GM21529 (cell line): ENCODE measurements around the gene SLC16A3.
"Not testable (repeated sequence)": the region's sequence is repeated elsewhere in the genome, so short reads cannot be mapped to it uniquely, and the experiment has no call there.

ENCODE experiments used
- ATAC-seq: cut with Tn5 transposase; IDR thresholded peaks from one replicate; pipeline ENCODE4 v1.9.1; 2021; ENCODE audit not compliant: unreplicated experiment

The SLC16A3 gene

DNA sequence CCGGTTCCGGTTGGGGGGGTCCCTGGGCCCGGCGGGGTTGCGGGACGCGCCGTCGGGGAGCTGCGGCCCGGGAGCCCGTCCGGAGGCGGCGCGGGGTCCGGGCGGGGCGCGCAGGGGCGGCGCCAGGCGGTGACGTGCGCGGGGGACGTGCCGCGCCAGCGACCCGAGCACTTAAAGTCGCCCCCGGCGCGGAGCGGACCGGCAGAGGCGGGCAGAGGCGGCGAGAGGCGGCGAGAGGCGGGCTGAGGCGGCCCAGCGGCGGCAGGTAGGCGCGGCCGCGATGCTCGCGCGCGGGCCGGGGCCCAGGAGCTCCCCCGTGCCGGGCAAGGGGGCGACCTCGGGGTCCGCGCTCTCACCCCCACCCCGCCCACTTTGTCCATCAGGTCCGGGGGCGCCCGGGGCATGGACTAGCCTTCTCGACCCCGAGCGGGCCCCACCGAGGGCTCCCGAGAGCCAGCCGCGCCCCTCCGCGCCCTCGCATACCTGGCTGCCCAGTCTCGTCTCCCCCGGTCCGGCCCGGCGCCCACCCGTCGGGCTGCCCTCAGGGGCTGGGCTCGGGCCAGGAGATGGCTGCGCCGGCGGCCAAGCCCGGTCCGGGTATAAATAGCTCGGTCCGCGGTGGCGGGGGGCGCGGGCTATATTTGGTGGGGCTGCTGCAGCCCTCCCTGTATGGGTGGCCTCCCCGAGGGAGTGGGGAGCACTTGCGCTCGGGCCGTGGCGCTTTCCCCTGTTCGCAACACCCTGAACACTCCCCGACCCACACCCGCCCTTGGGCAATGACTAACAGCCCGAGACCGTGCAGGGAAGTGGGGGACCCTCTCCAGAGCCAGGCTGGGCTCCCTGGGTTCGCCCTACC lies at the start of gene SLC16A3:
TSS of gene SLC16A3 (plus strand) at position 201 of the 856 bp plus-strand sequence. CDS start 6,967 bp downstream, outside the sequence.
- peak; percentile 43 for ATAC-seq

DNA sequence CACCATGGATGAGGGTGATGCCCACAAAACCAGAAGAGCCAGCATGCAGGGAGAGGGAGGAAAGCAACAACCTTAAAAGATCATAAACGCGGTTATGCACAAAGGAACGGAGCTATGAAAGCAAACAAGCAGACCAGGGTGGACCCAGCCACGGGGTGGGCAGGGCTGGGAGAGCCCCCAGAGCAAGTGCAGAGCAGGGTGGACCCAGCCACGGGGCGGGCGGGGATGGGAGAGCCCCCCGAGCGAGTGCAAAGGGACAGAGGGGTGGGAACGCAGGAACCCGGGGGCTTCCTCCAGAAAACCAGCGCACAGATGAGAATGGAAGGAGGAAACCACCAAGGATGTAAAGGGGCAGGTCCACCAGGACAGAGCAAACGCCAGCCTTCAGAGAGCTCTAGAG lies 49.4 kb upstream of the SLC16A3 start:
- no peak for ATAC-seq

DNA sequence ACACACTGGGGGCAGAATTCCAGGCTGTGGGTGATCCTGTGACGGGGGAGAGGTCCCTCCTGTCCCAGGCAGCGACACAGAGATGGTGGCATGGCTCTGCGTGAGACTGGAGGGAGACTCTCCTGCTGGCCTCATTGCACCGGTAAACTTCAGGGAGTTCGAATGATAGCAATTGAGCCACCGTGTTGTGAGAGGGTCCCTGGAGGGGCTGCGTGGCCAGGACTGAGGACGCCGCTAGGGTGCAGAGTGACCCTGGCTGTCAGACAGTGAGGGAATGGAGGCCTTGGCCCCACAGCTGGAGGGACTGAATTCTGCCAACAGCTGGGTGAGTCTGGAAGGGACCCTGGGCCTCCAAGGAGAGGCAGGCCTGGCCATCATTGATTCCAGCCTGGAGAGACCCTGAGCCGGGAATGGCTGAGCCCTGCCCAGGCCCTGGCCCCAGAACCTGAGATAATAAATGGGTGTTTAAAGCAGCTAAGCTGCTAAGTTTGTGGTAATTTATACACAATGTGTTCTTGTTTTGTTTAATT lies 48.8 kb upstream of the SLC16A3 start:
- ATAC-seq = no peak

DNA sequence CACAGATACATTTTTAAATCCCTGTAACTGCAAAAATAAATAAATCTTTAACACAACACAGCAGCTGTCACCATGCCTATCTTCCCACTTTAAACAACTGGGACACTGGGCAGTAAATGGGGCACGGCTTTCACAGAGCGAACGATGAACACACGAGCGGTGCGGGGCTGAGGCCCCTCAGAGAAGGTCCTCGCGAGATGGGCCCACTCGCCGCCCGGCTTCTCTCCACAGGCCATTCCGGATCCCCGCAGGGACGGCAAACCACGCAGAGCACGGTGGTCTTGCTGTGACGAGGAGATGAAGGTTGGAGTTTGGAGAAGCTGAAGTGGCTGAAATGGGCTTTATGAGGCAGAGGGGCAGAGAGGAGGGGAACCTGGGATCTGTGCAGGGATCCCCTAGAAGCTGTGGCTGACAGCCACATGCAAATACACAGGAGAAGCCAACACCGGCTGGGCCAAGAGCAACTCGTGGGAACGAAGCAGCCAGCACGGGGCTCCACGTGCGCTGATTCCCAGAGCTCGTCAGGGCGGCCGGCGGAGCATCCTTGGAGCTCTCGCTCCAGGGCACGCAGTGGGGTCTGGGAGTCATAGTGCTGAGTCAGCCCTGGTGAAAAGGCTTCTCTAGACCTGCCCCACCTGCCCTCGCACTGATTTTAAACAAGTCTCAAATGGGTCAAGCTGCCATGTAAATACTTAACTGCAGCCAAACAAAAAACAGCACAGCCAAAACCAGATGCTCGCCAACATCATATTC lies 47.9 kb upstream of the SLC16A3 start:
- no peak for ATAC-seq

DNA sequence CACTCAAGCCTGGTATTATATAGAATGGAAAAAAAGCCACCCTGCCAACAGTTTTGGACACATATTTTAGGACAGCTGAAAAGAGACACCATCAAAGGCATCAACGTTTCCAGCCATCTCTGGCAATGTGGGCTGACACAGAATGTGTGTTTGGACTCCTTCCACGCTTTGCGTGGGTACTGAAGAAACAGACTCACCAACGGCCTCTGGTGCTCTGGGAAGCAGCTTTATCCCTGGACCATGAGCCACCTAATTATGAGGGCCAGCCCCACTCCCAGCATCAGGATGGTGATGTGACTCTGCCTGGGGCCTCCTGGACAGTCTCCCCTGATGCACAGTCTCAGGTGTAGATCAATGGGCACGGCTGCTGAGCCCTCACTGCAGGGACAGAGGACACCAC lies 44.1 kb upstream of the SLC16A3 start:
- ATAC-seq = no peak

DNA sequence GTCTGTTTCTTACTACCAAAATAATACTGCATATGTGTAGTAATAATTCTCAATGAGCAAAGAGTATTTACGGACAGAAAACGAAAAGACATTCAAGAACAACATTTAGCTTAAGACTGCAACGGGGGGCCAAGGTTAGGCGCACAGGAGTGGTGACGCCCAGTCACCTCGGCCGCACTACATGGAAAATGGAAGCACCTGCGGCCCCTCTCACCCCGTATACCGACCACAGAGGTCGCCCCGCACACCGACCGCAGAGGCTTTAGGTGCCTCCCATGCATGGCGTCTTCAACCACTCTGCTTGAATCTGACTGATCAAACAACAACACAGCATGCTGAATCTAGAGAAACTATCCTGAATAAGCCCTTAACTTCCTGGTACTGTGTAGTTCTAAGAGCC lies 42.6 kb upstream of the SLC16A3 start:
- ATAC-seq = no peak

DNA sequence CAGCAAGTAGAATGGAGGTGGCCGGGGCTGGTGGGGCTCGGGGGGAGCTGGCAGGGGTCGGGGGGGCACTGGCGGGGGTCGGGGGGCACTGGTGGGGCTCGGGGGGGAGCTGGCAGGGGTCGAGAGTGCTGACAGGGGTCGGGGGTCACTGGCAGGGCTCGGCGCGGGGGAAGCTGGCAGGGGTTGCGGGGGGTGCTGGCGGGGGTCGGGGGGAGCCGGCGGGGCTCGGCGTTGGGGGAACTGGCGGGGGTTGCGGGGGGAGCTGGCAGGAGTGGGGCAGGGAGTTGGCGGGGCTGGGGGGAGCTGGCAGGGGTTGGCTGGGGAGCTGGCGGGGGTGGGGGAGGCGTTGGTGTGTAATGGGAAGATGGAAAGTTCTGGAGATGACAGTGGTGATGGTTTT lies 41.3 kb upstream of the SLC16A3 start:
- ATAC-seq = no peak

DNA sequence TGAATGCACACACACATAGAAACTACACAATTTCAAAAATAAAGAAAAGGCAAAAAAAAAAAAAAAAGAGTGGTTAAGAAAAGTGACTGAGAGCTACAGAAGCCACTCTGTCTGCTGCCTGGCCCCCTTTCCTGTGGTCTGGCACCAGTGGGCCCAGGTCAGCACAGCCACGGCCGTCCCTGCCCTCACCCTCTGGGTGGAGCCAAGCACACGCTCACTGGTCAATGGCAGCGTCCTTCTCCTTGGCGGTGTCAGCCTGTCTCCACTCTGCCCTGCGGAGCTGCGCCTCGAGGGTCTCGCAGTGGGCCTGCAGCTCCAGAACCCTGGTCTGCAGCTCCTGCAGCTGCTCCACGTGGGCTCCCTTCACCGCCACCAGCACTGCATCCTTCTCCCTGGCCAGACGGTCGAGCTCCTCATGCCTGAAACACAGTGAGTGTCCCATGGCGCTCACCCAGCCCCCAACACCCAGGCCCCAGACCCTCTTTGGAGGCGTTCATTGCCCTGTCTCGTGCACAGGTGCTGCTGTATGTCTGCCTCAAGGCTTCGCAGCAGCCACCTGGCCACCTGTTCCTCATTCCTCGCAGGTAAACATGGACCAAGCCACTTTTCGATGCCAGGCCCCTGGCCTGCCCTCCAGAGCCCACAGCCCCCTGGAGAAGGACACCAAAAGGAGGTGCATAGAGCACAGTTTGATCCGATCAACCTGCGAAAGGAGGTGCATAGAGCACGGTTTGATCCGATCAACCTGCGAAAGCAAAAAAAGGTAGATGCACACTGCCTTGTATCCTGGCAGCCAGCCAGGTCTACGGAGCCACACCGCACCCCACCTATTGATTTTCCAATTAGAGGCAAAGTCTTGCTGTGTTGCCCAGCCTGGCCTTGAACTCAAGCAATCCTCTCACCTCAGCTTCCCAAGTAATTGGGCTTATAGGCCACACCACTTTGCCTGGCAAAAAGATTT lies 40.6 kb upstream of the SLC16A3 start:
- no peak for ATAC-seq

DNA sequence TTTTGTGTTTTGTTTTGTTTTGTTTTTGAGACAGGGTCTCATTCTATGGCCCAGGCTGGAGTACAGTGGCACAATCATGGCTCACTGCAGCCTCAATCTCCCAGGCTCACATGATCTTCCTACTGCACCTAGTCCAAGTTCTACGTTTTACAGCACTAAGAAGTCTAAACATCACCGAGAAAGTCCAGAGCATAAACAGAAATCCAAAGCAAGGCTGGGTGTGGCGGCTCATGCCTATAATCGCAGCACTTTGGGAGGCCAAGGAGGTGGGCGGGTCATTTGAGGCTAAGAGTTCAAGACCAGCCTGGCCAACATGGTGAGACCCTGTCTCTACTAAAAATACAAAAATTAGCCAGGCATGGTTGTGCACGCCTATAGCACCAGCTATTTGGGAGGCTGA lies 35.8 kb upstream of the SLC16A3 start:
- not testable (repeated sequence) for ATAC-seq

DNA sequence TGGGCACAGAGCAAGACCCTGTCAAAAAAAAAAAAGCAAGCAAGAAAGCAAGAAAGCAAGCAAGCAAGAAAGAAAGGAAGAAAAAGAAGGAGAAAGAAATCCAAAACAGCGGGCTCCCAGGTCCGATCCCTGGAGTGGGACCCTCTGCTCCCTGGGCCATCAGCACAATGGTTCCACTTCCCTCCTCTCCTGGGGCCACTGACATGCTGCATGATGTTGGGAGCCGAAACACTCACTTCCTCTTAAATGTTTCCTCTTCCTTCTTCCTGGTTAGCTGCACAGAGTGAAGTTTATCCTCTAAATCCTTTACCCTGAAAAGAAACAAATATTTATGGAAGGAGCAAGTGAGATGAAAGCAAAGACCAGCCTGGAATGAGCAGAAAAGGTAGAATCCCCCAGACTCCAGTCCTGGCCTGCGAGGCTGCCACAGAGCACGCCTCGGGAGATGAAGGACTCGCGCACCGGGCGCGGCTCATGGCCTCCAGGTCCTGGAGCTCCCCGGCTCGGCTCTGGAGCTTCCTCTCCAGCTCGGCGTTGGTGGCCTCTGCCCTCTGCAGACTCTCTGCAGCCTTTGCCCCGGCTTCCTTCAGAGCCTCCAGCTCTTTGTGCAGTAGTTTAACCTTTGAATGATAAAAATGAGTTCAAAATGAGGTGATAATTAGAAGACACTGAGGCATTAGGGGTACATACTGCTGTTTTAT lies 35.2 kb upstream of the SLC16A3 start:
- ATAC-seq = no peak

DNA sequence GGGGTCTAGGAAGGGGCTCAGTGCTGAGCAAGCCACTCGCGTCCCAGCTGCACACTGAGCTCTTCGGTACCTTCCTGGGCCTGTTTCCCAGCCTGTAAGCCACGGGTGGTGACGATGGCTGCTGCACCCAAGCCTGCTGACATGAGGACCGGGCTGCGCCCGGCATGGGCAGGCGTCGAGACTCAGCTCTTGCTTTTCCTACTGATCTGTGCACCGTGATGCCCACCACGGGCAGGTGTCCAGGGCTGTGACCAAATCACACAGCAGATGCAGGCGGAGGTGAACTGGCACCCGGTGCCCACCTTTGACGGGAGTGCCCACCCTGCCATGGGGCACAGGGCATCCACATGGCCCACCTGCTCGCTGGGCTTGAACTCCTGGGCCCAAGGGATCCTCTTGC lies 34.1 kb upstream of the SLC16A3 start:
- no peak for ATAC-seq

DNA sequence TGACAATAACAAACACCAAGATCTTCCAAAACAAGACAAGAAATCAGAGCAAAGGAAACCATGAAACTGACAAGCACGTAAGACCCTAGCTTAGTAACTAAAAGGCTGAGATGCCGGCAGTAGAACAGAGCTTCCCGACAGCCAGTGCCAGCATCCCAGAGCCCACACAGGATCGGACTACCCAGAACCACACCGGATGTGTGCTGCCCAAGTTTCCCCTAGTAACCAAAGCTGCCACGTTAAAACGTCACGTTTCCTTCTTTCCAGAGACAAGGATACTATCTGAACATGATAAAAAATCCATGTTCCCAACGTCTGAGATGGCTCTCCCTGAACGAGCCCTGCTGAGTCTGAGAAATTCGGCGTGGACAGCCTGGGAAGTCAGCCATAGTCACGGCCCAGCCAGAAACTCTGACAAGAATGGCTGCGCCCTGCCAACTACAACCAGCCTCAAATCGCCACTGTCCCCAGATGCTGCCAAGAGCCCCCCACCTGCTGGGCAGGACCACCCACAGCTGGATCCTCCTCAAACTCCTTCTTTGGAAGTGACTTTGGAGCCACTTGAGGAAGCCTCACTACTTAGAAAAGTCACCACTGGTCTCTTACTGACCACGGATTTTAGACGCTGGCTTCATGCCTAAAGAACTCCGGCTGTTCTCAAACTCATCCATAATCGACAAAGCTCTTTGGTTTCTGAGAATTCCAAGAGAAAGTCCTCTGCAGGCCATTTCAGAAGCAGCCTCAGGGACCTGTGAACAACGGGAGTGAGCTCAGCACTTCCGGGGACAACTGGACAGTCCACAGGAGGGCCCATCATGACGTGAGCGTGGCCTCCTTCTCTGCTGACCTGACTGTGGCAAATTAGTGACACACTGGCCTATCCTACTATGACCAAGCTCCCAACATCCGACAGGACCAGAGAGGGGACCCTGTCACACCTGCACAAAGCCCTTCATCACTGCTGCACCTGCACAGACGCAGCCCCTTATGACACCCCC lies 32.9 kb upstream of the SLC16A3 start:
- ATAC-seq = no peak

DNA sequence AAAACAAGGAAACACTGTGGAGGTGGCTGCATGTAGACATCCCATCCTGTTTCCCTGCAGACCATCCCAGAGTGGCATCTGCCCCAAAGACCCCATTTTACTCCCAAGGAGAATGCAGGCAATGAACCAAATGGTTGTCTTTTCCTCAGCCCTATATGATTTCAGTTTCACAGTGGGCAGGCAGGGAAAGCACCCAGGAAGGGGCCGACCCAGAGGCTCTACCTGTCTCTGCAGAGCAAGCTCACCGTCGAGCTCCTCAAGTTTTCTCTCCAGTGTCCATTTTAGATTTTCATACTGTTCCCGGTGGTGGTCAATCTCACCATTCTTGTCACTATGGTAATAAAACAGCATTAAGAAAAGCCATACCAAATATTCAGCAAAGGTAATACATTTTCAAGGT lies 30.8 kb upstream of the SLC16A3 start:
- ATAC-seq = no peak

DNA sequence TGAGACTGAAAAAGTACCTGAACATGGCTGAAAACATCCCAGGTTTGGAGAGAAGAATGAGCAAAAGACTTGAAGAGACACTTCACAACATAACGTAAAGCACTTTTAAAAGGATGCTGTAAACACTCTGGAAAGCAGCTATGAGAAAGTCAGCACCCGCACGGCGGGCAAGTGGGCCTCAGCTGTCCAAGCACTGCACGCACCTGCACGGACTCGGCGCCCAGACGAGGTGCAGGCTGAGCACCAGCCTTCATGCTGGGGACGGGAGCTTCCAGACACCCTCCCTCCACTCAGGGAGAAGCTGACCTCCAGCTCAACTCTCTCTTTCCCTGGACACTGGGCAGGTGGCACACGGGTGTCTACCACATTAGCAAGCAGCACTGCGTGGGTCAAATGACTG lies 29.3 kb upstream of the SLC16A3 start:
- ATAC-seq = no peak

DNA sequence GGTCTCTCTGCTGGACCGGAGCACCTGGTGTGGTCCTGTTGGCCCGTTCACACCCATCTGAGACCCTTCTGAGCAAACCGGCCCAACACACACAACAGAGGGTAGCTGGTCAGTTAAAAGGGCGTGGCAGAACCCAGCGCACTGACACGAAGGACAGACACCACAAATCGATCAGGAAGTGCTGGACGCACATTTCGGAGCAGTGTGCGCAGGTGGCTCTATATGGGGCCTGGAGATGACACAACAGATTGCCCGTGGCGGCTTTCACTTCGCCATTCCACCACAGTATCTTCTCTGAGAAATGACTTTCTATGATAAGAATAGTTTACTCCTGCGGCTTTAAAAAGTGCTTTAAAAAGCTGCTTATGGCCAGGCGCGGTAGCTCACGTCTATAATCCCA lies 28.7 kb upstream of the SLC16A3 start:
- ATAC-seq = no peak

DNA sequence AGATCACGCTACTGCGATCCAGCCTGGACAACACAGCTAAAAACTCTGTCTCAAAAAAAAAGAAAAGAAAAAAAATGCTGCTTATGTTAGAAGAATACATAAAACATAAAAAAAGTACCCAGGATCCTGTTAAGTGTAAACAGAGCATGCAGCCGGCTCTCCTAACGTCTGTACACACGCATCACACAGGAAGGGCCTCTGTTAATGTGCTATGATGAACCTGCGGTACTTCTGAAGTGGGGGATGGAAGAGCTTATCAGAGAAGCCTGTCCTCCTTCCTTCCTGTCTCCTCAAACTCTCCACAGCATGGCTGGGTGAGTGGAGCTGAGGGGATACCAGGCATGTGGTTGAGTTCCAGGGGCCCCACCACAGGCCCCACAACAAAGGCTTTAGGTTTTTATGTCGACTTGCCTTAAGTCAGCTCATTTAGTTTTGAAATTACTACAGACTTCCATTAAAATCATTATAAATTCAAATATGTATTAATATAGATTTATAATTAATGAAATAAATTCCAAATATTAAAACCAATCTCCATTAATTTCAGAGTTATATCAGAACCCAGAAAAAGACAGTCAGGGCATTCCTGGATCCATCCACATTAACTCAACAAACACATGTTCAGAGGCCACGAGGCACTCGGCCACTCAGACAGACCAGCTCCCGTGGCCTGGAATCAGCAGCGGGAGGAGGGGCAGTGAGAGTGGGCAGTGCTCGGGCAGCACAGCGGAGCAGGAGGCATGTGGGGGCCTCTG lies 27.9 kb upstream of the SLC16A3 start:
- no peak for ATAC-seq

DNA sequence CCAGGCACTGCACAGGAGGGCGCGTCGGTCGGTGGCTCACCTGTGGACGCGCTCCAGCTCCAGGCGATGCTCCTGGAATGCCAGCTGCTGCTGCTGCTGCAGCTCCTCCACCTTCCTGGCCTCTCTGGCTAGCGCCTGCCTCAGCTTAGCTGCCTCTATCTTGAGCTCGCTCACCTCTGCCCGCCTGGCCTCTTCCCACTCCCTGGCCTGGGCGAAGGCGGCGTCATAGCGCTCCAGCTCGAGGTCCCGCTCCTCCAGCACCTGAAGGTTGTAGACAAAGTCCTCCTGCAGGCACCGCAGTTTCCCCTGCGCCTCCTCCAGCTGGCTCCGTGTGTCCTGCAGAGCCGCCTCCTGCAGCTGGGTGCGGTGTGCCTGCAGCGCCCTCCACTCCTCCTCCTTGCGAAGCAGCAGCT lies 27.3 kb upstream of the SLC16A3 start:
- ATAC-seq = no peak

DNA sequence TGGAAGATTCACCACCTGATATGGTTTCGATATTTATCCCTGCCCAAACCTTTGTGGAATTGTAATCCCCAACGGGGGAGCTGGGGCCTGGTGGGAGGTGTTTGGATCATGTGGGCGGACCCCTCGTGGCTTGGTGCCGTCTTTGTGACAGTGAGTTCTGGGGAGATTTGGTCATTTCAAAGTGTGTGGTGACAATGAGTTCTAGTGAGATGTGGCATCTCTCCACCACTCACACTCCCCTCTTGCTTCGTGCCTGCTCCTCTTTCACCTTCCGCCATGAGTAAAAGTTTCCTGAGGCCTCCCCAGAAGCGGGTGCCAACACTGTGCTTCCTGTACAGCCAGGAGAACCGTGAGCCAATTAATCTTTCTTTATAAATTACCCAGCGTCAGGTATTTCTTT lies 25.9 kb upstream of the SLC16A3 start:
- no peak for ATAC-seq
